HG03095 (cell line): ENCODE measurements around the gene CSNK1G3.
"Not testable (repeated sequence)": the region's sequence is repeated elsewhere in the genome, so short reads cannot be mapped to it uniquely, and the experiment has no call there.

ENCODE experiments used
- ATAC-seq: cut with Tn5 transposase; IDR thresholded peaks from one replicate; pipeline ENCODE4 v1.9.1; 2021; ENCODE audit warnings: moderate library complexity; ENCODE audit not compliant: unreplicated experiment

CSNK1G3 gene

DNA sequence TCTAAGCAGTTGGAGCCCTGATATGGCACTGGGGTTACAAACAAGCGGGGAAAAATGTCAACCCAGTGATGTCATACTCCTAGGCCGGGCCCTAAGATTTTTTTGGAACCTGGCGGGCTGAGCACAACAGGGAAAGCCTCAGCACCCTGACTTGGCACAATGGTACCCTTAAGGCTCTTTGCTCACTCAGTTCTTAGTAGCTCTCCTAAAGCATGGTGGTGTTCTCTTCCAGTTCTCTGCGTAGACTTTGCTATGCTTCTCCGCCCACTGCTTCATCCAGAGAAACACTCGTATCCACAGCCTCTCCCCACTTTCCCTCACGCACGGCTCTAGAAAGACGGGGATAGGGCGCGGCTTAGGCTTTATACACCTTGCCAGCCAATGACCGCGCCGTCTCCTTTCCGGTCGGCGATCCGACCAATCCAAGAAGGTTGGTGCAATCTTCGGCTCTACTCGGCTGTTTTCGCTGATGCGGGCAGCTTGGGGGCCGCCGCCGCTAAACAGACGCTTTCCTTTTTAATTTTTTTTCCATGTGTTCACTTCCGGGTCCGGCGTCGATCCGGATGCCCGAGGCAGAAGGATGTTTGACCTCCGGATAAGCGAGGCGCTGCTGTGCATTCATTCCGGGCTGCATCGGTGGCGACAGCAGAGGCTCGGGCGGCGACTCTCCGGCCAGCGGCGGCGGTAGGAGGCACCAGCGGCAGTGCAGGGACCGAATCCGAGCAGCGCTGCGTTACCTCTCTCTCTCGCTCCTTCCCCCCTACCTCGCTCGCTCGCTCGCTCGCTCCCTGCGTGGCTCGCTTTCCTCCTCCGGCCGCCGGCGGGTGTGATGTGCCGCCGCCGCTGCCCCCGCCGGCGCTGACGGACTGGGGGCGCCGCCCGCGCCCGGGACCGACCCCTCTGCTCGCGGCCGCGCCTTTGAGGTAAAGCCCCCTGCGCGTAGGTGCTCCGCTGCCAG is at the start of gene CSNK1G3:
TSS of gene CSNK1G3 (plus strand) at position 530 of the 958 bp plus-strand sequence. CDS start 33,487 bp downstream, outside the sequence.
- peak; percentile 95 for ATAC-seq

- ATAC-seq, result not testable (repeated sequence)
Observed at GRCh38 chr5:123466839-123467238, 45.1 kb upstream of the CSNK1G3 start.

DNA sequence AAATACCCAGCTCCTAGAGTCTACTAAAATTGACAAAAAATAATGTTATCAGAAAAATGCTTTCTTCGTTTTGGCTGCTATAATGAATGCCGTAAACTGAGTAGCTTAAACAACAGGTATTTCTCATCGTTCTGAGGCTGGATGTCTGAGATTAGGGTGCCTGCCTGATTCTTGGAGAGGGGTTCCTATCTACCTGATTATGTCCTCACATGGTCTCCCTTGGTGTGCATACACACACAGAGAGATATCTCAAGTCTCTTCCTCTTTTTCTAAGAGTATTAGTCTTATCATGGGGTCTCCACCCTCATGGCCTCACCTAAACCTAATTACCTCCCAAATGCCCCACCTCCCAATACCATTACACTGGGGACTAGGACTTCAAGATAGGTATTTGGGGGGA is 40.6 kb upstream of the CSNK1G3 start:
- ATAC-seq, result no peak

GRCh38 chr5:123472150-123472924 is 39.6 kb upstream of the CSNK1G3 start:
- ATAC-seq, result no peak

DNA sequence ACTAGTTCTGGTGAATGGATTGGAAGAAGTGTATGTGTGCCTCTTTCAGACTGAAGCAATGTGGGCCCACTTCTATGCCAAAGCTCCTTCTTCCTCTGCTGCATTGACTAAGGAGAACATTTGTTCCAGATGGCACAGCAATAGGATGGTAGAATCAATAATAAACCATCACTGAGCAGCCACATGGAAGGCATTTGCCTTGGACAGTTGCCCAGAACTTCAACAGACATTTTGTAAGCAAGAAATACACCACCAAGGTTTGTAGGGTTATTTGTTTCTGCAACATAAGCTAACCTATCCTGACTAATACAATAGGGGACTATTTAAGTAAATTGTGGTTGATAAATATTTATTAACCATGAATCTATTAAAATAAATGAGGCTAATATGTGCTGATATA is 37.7 kb upstream of the CSNK1G3 start:
- no peak for ATAC-seq

- no peak for ATAC-seq
Observed at GRCh38 chr5:123476731-123477130, 35.2 kb upstream of the CSNK1G3 start.

DNA sequence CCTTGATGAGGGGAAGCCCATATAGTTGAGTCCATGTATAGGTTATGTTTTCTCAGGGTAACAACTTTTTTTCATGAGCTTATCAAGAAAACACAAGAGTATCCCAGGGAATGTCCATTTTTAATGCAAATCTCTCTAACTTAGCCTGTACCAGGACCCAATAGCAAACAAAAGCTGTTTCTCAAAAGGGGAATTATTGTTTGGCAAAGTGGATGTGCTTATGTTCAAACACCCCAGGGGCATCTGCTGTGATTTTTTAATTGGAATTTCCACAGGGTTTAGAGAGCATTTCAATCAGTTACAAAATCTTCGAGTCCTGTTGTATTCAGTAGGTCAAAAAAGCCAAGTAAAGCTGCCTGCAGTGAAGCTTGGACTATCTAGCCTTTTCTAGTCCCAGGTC is 33.4 kb upstream of the CSNK1G3 start:
- no peak for ATAC-seq

DNA sequence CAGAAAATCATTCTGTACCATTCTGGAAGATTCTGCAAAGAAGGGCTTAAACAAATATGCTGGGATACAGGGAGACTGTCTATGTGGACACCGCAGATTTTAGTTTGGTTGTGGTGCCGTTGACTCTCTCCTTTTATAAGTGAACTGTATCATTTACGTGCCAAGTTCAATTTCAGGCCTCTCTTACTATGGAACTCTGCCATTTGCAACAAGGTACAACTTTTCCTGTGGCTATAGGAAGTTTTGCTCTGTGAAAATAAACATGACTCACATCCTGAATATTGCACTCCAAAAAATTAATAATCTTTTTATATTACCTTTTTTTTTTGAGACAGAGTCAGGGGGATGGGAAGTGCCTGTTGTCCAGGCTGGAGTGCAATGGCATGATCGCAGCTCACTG is 29.7 kb upstream of the CSNK1G3 start:
- ATAC-seq, result no peak

GRCh38 chr5:123483446-123484077 is 28.4 kb upstream of the CSNK1G3 start:
- ATAC-seq, result no peak

- ATAC-seq, result no peak
Observed at GRCh38 chr5:123485275-123485674, 26.7 kb upstream of the CSNK1G3 start.

DNA sequence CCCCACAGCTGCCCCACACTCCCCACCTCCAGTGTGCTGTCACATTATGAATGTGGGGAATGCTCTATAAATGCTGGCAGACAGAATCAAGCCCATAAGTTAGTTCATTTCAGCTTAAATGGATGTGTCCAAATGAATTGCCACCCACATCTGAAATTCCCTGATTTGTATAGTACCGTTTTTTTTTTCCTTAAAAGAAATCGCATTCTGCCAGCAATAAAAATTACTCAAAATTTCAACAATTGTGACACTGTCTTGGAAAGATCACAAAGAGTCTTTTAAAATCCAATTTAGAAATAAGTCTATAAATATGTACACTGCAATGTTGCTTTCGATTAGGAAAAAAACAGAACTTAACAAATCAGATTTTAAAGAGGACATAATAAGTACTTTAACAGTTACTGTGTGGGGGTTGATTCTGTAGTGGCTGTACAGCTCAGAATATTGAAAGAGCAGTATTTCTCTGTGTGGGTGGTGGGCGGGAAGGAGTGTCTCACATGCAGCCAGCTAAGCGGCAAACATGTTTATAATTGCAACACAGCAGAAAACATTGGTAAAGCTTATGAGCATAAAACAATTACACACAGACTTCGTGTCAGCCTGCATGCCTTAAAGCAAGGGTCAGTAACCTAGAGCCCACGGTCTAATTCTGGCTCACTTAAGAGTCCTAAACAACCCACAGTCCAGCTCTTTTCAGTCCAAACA is 24.9 kb upstream of the CSNK1G3 start:
- no peak for ATAC-seq

DNA sequence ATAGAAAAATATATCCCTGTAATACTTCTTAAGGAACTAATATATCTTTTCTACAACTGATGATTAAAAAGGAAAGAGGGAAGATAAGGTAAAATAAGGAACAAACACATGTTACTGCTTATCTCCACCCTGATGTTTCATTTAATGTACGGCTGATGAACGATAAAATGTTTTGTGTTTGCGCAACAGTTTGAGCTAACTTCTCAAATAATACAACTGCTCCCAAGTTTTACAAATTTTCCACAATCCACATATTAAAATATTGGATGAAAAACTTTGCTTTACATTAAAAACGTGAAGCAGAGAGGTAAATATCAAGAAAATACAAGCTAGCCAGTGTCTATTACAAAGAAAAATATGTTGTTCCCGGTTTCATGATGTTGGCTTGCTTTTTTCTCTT is 21.0 kb upstream of the CSNK1G3 start:
- ATAC-seq, result no peak

DNA sequence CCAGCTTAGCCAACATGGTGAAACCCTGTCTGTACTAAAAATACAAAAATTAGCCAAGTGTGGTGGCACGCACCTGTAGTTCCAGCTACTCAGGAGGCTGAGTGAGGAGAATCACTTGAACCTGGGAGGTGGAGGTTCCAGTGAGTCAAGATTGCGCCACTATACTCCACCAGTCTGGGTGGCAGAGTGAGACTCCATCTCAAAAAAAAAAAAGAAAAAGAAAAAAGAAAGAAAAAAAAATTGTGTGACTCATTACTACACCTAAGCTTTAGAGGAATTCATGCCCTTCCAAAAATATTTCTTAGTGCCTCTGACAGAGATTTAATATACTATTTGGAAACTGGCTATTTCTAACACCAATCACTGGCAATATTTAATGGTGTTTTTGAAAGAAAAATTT is 16.8 kb upstream of the CSNK1G3 start:
- not testable (repeated sequence) for ATAC-seq

DNA sequence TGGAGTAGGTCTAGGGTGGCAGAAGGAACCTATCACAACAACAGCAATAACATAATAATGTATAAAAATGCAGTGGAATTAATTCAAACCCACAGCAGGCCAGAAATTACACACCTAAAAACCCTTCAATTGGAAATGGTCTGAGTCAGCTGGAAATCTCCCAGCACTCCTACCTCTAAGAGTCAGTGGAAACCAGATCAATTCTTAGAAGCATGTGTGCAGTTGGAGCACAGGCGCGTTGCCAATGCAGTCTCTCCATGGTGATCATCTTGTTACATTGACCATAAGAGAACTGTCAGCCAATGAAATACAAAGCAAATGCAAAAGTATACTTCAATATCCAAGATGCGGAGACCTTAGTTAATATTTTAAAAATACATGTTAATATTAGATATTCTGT is 15.1 kb upstream of the CSNK1G3 start:
- no peak for ATAC-seq

GRCh38 chr5:123500471-123500870 is 11.5 kb upstream of the CSNK1G3 start:
- no peak for ATAC-seq

DNA sequence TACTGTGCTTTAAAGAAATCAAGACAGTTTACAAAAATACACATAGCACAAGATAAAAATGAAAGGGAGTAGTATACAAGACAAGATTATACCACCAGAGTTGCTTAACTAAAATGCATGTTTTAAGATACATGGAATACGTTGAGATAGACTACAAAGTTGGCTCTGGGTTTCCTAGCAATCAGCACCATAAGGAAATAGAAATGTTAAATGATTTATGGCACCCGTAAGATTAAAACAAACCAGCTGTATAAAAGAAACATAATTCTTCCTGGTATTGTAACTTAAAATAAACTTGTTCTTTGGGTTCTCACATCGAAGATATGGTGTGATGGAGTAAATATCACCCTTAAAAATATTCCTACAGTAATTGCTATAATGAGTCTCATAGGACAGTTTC is 9.9 kb upstream of the CSNK1G3 start:
- ATAC-seq, result no peak

GRCh38 chr5:123503299-123503698 is 8.7 kb upstream of the CSNK1G3 start:
- ATAC-seq, result no peak

GRCh38 chr5:123505633-123506032 is 6.3 kb upstream of the CSNK1G3 start:
- ATAC-seq, result no peak

DNA sequence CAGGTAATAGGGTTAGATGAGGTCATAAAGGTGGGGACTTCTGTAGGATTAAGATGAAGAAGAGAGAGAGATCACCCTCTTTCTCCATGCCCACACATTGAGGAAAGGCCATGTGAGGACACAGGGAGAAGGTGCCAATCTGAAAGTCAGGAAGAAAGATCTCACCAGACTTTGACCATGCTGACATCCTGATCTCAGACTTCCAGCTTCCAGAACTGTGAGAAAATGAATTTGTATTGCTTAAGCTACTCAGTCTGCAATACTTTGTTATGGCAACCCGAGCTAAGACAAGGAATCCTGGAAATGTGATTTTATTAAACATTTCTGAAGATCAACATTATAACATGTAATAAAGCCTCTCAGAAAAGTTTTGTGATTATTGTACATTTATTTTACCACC is 3.5 kb upstream of the CSNK1G3 start:
- no peak for ATAC-seq

DNA sequence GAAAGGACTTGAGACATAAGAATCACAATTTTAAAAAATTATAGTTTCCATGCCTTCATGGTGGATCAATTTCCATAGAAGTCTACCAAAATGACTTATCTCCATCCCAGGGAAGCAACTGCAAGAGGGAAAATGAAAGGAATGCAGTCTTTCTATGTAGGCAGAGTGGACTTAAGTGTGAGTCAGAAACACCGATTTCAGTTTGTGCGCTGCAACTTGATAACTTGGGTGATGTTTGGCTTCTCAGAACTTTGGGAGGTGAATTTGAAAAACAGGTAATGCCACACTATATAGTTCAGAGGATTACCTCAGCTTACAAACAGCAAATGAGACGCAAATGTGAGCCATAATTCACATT is 708 bp upstream of the CSNK1G3 start:
- no peak for ATAC-seq
